ENCODE data around the gene TBC1D16.

Gene TBC1D16

DNA sequence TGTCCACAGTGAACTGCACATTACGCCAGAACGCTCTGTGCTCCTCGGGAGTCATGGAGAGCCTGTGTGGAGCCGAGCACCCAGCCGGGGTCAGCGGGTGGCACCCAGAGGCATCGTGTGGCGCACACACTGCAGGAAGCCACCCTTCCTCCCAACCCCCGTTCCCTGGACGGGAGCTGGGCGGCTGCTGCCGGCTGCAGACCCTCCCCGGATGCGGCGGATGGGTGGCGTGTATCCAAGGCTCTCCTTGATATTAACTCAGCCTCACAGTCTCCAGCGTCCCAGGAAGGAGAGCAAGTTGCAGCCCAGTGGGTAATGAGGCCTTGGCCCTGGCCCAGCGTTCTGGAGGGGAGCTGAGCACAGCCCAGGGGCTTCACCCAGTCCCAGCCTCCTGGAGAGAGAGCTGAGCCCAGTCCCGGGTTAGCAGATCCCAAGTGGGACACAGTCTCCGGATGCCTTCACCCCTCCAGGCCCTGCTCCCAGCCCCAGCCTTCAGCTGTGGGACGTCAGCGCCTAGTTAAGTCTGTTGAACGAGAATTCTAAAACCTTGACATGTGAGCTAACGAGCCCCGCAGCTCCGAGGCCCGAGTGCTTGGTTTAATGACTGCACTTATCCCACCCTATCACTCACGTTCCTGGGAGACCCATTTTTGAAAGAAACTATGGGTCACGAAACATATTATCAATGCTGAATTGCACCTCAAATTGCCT is 86.6 kb downstream of the TBC1D16 start:
- DNase-seq = no peak

GRCh38 chr17:79948406-79948944 is 87.2 kb downstream of the TBC1D16 start:
- no peak for DNase-seq

DNA sequence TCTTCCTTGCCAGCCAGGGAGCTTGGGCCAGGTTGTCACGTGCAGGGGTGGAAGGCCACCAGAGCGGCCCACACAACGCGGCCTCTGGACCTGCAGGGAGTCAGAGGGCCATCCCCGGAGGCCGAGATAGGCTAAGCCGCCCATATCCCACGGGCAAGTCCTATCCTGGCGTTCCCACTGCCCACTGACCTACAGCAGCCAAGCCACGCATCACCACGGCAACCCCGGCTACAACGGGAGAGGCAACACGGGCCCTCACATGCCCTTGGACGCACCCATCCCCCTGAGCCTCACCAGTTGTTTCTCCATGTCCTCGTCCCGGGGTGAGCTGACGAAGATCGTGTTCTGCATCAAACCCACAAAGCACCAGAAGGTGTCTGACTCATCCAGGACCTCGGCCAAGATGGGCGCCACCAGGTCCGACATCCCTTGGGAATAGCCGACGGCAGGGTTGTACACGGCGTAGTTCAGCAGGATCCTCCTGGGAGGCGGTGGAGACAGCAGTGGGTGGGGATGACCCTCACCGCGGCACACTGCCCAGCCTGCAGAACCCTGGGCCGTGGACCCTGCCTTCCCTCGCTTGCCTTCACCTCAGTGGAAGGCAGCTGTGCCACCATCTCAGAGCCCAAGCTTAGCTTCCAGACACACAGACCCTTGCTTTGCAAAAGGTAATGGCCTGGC is 88.2 kb downstream of the TBC1D16 start:
- no peak for DNase-seq

DNA sequence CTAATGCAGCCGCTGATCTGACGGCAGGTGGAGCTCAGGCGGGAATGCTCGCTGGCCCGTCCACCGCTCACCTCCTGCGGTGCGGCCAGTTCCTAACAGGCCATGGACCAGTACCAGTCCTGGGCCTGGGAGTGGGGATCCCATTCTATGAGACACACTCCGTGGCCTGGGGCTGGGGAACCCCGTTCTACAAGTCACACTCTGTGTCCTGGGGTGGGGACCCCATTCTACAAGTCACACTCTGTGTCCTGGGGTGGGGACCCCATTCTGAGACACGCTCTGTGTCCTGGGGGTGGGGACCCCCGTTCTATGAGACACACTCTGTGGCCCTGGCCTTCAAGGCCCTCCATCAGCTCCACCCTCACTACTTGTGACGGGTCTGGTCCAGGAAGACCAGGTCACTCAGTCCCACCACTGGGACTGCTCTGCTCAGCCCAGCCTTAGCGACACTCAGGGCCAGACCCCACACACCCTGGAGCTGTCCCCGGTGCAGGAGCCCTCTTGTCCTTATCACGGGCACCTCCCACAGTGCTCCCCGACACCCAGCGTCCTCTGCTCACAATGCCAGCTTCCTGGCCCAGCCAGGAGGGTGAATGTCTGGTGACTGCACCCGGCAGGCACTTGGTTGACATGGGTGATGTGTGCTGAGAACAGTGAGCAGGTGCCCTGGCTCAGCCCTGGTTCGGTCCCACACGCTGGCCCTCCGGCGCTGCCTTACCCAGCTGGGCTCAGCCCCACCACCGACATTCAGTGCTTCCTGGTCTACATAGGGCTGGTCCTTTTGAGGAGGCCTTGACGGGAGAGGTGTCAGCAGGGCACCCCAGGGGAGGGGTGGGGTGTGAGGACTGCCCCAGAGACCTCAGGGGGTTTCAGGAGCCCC is 89.1 kb downstream of the TBC1D16 start:
- no peak for DNase-seq

GRCh38 chr17:79945591-79946255 is 89.9 kb downstream of the TBC1D16 start:
- no peak for DNase-seq

DNA sequence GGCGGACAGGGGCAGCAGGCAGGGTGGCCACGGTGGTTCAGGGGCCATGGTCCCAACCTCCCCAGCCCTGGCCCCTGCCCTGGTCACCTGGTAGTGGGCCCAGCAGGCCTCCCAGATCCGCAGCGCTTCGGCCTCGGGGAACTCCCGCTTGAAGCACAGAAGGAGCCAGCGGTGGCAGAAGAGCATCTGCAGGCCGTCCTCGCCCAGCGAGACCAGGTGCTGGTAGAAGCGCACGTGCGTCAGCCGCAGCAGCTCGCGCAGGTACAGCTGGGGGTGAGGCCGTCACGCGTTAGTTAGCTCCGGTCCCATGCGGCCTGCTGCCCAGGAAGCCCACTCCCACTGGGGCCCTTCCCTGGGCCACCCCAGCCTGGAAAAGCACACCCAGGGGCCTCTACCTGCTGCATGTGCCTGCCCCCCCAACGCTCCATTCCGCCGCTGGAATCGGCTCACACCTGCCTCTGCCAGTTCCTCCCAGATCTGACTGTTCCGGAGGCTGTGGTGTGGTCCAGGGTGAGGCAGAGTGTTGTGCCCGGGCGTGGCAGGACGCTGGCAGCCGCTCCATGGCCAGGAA is 90.8 kb downstream of the TBC1D16 start:
- DNase-seq = no peak

- DNase-seq = no peak
Measured at GRCh38 chr17:79944251-79944812, 91.3 kb downstream of the TBC1D16 start.

DNA sequence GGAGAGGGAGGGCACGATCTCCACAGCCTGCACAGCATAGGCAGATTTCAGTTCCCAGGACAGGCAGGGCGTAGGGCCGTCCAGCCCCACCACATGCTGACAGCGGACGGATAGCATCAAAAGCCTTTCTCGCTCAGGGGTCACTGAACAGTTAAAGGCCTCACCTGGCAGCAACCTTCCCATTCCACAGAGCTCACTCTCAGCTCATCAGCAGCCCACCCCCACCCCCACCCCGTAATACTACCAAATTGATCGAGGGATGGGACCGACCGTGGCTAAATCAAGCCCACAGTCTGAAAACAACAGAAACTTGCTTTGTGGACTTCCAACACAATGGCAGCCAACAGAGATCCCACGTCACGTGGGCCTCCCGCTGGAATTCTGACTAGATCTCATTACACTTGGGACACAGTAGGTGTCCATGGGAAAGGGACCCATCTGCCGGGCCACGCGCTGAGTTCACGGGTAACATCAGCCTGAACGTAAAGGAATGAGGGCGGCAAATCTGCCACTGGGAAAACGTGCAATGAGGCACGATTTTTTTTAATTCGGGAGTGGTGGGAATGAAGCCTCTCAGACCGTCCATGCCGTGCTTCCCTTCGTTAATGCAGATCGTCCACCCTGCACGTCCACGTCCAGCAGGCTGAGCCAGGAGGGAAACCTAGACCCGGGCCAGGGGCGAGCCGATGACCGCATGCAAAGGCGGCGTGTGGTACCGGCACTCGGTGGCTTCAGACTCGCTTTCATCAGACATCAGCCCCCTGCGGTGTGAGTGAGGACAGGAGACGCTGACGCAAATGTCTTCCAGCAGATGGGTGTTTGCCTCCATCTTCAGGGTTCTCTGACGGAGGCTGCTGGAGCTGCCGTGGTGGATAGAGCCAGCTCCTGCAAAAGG is 92.1 kb downstream of the TBC1D16 start:
- no peak for DNase-seq

- no peak for DNase-seq
Measured at GRCh38 chr17:79942591-79943346, 92.9 kb downstream of the TBC1D16 start.

DNA sequence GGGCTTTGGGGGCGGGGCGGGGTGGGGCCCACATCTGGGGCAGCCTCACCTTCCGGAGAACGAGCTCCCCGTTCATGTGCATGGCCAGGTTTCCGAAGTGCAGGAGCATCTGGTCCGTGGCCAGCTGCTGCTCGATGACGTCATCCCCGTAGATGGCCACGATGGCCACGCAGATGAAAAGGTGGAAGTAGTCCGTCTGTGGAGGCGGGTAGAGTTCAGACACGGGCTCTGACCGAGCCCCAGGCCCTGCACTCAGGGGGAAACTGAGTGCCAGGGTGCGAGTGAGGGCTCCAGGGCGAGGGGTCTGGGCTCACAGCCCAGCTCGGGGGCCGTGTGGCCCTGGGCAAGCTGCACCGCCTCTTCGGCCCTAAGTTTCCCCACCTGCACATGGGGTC is 93.7 kb downstream of the TBC1D16 start:
- no peak for DNase-seq

DNA sequence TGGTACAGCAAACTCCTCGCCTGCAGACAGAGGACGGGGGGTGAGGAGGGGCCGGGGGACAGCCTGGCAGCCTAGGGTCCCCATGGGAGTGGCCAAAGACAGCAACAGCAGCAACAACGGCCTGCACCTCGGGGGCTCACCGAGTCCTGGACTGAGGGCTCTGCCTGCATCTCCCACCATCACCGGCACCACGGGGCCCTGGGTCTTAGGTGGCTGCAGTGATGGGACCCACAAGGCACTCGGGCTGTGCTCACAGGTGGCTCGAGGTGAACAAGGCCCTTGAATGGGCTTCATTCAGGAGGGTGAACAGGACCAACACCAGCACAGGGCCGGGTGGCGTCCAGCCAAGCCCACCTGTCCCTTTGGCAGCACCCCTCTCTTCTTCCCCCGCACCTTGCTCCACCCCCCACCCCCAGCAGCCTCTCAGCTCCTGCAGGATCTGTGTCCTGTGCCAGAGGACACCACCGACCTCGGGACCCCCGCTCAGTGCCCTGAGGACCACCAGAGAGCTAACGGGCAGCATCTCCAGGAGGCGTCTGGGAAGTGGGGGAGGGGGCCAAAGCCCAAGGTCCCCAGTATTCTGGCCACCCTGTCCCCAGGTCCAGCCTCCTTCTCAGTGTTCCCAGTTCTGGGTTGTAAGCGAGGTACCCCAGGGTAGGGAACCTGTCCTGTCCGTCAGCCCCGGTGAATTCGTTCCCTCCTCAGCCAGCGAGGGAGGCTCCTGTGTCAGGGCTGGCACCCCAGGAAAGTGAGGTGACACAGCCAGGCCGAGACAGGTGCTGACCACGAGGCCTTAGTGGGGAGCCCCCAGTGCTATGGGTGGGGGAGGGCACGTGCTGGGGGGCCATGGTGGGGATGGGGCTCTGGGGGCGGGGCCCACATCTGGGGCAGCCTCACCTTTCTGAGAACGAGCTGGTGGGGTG is 94.3 kb downstream of the TBC1D16 start:
- no peak for DNase-seq

- DNase-seq = no peak
Measured at GRCh38 chr17:79940459-79941087, 95.1 kb downstream of the TBC1D16 start.

DNA sequence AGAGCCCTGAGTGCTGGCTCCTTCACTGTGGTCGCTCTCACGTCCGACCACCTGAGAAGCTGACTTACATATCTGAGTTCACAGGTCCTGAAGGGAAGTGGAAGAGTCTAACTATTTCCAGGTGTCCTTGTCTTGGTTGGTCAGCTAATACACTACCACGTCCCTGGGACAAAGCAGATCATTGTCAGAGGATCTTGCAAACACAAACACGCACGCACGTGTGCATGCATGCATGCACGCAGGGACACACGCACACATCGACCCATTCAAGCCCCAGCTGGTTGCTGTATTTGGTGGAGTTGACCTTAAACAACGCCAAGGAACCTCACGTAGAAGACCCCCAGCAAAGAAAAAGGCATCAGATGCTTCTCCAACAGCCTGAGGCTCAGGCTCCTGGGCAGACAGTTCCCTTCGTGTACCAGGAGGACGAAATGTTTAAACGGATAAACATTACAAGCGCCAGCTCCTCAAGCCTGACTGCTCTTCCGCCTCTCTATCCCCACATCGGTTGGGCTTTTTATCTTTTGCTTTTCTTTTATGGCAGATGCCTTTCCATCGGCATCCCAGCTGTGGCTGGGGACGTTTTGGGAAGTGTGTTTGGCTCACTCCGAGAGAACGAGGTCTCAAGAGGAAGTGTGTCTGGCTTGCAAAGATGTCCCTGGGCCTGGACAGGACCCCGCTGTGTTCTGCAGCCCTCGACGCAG is 95.8 kb downstream of the TBC1D16 start:
- no peak for DNase-seq

DNA sequence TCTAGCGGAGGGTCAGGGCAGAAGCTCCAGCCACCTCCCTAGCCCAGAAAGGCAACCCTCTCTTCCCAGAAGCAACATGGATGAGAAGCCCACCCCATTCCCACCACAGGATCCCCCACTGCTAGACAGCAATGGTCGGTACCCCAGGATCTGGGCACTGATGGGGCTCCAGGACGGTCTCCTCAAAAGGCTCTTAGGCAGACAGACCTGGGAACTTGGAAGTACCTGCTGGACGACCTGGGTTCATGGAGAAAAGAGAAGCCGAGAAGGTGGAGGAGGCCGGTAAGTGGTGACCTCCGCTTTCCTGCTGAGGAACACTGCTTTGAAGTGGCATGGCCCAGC is 96.6 kb downstream of the TBC1D16 start:
- no peak for DNase-seq

- DNase-seq = no peak
Measured at GRCh38 chr17:79938336-79939093, 97.2 kb downstream of the TBC1D16 start.

- no peak for DNase-seq
Measured at GRCh38 chr17:79937391-79938335, 98.0 kb downstream of the TBC1D16 start.

Data from NCI-H1105 (cell line).